Stimulated activated CD8-positive, alpha-beta memory T cell treated with anti-CD3 and anti-CD28 coated beads, Interleukin-15, amount 100 ng/mL, for 4 hours (primary cell): ENCODE results near the gene GRIN2B.

Experiments
- DNase-seq, 2 donors: peaks; one replicate each; pipeline ENCODE4 v3.0.0-alpha.2; 2020; ENCODE audit warnings: low read depth in 2 of 2

Gene GRIN2B

GRCh38 chr12:13957576-13957975, 23.8 kb downstream of the GRIN2B start:
- no peak for DNase-seq

- DNase-seq, result no peak
These were observed 25.3 kb downstream of the GRIN2B start for GRCh38 chr12:13956060-13956590.

GRCh38 chr12:13952096-13952495, 29.3 kb downstream of the GRIN2B start:
- no peak for DNase-seq

GRCh38 chr12:13950502-13950901, 30.9 kb downstream of the GRIN2B start:
- DNase-seq, result no peak

GRCh38 chr12:13948621-13949020, 32.8 kb downstream of the GRIN2B start:
- no peak for DNase-seq

GRCh38 chr12:13947276-13947946, 34.0 kb downstream of the GRIN2B start:
- no peak for DNase-seq

- no peak for DNase-seq
These were observed 35.8 kb downstream of the GRIN2B start for GRCh38 chr12:13945641-13946040.

GRCh38 chr12:13945236-13945635, 36.2 kb downstream of the GRIN2B start:
- no peak for DNase-seq

GRCh38 chr12:13942826-13943225, 38.6 kb downstream of the GRIN2B start:
- DNase-seq, result no peak

- no peak for DNase-seq
These were observed 39.8 kb downstream of the GRIN2B start for GRCh38 chr12:13941258-13942249.

GRCh38 chr12:13940335-13940865, 41.0 kb downstream of the GRIN2B start:
- no peak for DNase-seq

GRCh38 chr12:13937735-13938134, 43.7 kb downstream of the GRIN2B start:
- no peak for DNase-seq

GRCh38 chr12:13935169-13935568, 46.2 kb downstream of the GRIN2B start:
- no peak for DNase-seq
